Liver (tissue), 9 donors: ENCODE measurements around the gene ZCCHC14. TPM values are rescaled to one million over a fixed set of nuclear protein-coding genes. Genes with fewer than 3 reads are reported as not detected.

Source experiments
- DNase-seq: peaks from one replicate; pipeline ENCODE4 v3.0.0-alpha.2; 2017; ENCODE audit warnings: low spot score
- H3K27ac ChIP-seq, 2 donors: one replicate each; pipeline ENCODE4 v1.7.0; 2013; ENCODE audit warnings: inconsistent platforms in 2 of 2, low read length in 2 of 2, control low read depth in 1 of 2, low read depth in 1 of 2, mild to moderate bottlenecking in 1 of 2
- H3K27me3 ChIP-seq, 4 donors: one replicate each; pipeline versions ENCODE4 v1.6.1 to v1.7.0; 2013; ENCODE audit warnings: low read length in 3 of 4, inconsistent platforms in 1 of 4, mild to moderate bottlenecking in 1 of 4, moderate library complexity in 1 of 4; ENCODE audit not compliant: control insufficient read depth in 4 of 4, insufficient read depth in 4 of 4
- H3K36me3 ChIP-seq, 4 donors: one replicate each; pipeline versions ENCODE4 v1.6.1 to v1.7.0; 2013; ENCODE audit warnings: low read length in 3 of 4, mild to moderate bottlenecking in 3 of 4, low read depth in 1 of 4, moderate library complexity in 1 of 4; ENCODE audit not compliant: control insufficient read depth in 4 of 4, insufficient read depth in 3 of 4
- H3K4me1 ChIP-seq, 4 donors: one replicate each; pipeline versions ENCODE4 v1.6.1 to v1.7.0; 2013; ENCODE audit warnings: low read length in 3 of 4, mild to moderate bottlenecking in 3 of 4, moderate library complexity in 1 of 4; ENCODE audit not compliant: control insufficient read depth in 4 of 4, insufficient read depth in 4 of 4
- H3K4me3 ChIP-seq, 3 donors: one replicate each; pipeline versions ENCODE4 v1.6.1 to v1.7.0; 2013; ENCODE audit warnings: low read length in 3 of 3, control low read depth in 1 of 3, low read depth in 1 of 3, mild to moderate bottlenecking in 1 of 3
- H3K9ac ChIP-seq, 2 donors: one replicate each; pipeline ENCODE4 v1.7.0; 2013; ENCODE audit warnings: low read length in 2 of 2, mild to moderate bottlenecking in 2 of 2, moderate library complexity in 2 of 2, control low read depth in 1 of 2, low read depth in 1 of 2
- H3K9me3 ChIP-seq, 4 donors: one replicate each; pipeline versions ENCODE4 v1.6.1 to v1.7.0; 2013; ENCODE audit warnings: low read length in 3 of 4; ENCODE audit not compliant: control insufficient read depth in 4 of 4
- GABPA ChIP-seq, 2 donors: IDR thresholded peaks in 1 of 2; conservative IDR thresholded peaks in 1 of 2; 2 replicates each; pipeline ENCODE4 v1.6.1; 2016; ENCODE audit warnings: antibody characterized with exemption in 2 of 2, mild to moderate bottlenecking in 1 of 2, moderate library complexity in 1 of 2
- HNF4A ChIP-seq, 2 donors: conservative IDR thresholded peaks; 2 replicates each; pipeline ENCODE4 v1.6.1; 2016; ENCODE audit warnings: antibody characterized with exemption in 2 of 2, mild to moderate bottlenecking in 2 of 2
- HNF4G ChIP-seq: IDR thresholded peaks from 2 replicates; pipeline ENCODE4 v1.6.1; 2016; ENCODE audit warnings: antibody characterized with exemption
- MAX ChIP-seq: IDR thresholded peaks from 2 replicates; pipeline ENCODE4 v1.6.1; 2016; ENCODE audit warnings: antibody characterized with exemption
- NR2F2 ChIP-seq: IDR thresholded peaks from 2 replicates; pipeline ENCODE4 v1.6.1; 2016; ENCODE audit warnings: antibody characterized with exemption
- RAD21 ChIP-seq, 2 donors: IDR thresholded peaks; 2 replicates each; pipeline ENCODE4 v1.6.1; 2016; ENCODE audit warnings: antibody characterized with exemption in 2 of 2, mild to moderate bottlenecking in 2 of 2
- REST ChIP-seq: IDR thresholded peaks from 2 replicates; pipeline ENCODE4 v1.6.1; 2016; ENCODE audit warnings: antibody characterized with exemption, mild to moderate bottlenecking
- RXRA ChIP-seq, 2 donors: IDR thresholded peaks; 2 replicates each; pipeline ENCODE4 v1.6.1; 2017 to 2018; ENCODE audit warnings: antibody characterized with exemption in 2 of 2, mild to moderate bottlenecking in 1 of 2
- SP1 ChIP-seq: IDR thresholded peaks from 2 replicates; pipeline ENCODE4 v1.6.1; 2018; ENCODE audit warnings: antibody characterized with exemption, mild to moderate bottlenecking
- YY1 ChIP-seq: IDR thresholded peaks from 2 replicates; pipeline ENCODE4 v1.6.1; 2016; ENCODE audit warnings: antibody characterized with exemption, mild to moderate bottlenecking
- ZBTB33 ChIP-seq: IDR thresholded peaks from 2 replicates; pipeline ENCODE4 v1.6.1; 2016; ENCODE audit warnings: antibody characterized with exemption
- WGBS: extraction: QIAGEN DNeasy Blood & Tissue Kit; methylation state at CpG from one replicate; pipeline ENCODE4 v1.1.7; 2013; 5-methylcytosine and 5-hydroxymethylcytosine counted together
- polyA plus RNA-seq, 2 donors: library from polyadenylated mRNA; stranded (reverse) in 1 of 2; unstranded in 1 of 2; fragments of 200-250 nt in 1 of 2; fragments of >200 nt in 1 of 2; fragmentation: Nextera tagmentation in 1 of 2; extraction: Ambion mirVana in 1 of 2; gene quantifications; one replicate each; pipeline versions ENCODE4 v1.2.1 to v1.2.3, GENCODE V29; 2013 to 2015
- total RNA-seq, 2 donors: library from RNA; depleted of rRNA; stranded (reverse); fragments of >200 nt; gene quantifications; one replicate each; pipeline ENCODE4 v1.2.3, GENCODE V29; 2014
- donor health status: healthy.
- donor health status: healthy.
- donor health status: healthy.
- donor health status: healthy.
- donor health status: healthy.

Gene ZCCHC14
- total and polyA plus RNA-seq, 4 donors: 6.3 to 21.7 (median 8.0) TPM

- H3K36me3 ChIP-seq: no peaks in the 10 kb centered on the region
- no peak for TF ChIP-seq NR2F2
- TF ChIP-seq RXRA (IDR thresholded peaks at IDR 0.05): peak; percentile 24 to 65
- peak; percentile 37 for TF ChIP-seq HNF4G
- TF ChIP-seq HNF4A (conservative IDR thresholded peaks at IDR 0.05): peak; percentile 76 to 79
- TF ChIP-seq GABPA (IDR thresholded peaks at IDR 0.05 in 1 of 2, conservative IDR thresholded peaks at IDR 0.05 in 1 of 2): no peak
- TF ChIP-seq REST: peak; percentile 27
- TF ChIP-seq YY1: peak; percentile 86
- peak; percentile 54 for TF ChIP-seq SP1
- H3K4me1 ChIP-seq: peaks cover 6 to 50% (median 29%) of the 10 kb centered on the region in 4 donors
- H3K4me3 ChIP-seq: no peak overlapping the region
- peak overlapping the region; percentile 55 to 74 for H3K27ac ChIP-seq
- H3K27me3 ChIP-seq: no peaks in the 10 kb centered on the region
- WGBS: 75% methylated on average over 13 of the region's 13 CpGs
- no peak for DNase-seq
- no peaks in the 10 kb centered on the region for H3K9me3 ChIP-seq
- no peak overlapping the region for H3K9ac ChIP-seq
Measured at GRCh38 chr16:87506423-87507350, 13.9 kb upstream of the ZCCHC14 start.

GRCh38 chr16:87505834-87506233, 13.0 kb upstream of the ZCCHC14 start:
- no peaks in the 10 kb centered on the region for H3K27me3 ChIP-seq
- DNase-seq: no peak
- no peak overlapping the region for H3K9ac ChIP-seq
- peaks cover 6 to 50% (median 29%) of the 10 kb centered on the region in 4 donors for H3K4me1 ChIP-seq
- H3K36me3 ChIP-seq: no peaks in the 10 kb centered on the region
- no peaks in the 10 kb centered on the region for H3K9me3 ChIP-seq
- WGBS: 96% methylated on average over 2 of the region's 2 CpGs
- peak overlapping the region in 1 of 2 donors; percentile 51 for H3K27ac ChIP-seq
- TF ChIP-seq RAD21 (IDR thresholded peaks at IDR 0.05) (no peak), NR2F2 (no peak), YY1 (no peak), HNF4G (no peak), RXRA (IDR thresholded peaks at IDR 0.05) (no peak), MAX (no peak), ZBTB33 (no peak)
- no peak overlapping the region for H3K4me3 ChIP-seq
